Measurements from ENCODE around the gene ZNF736. TPM values are rescaled to one million over a fixed set of nuclear protein-coding genes. Genes with fewer than 3 reads are reported as not detected.
"Not testable (repeated sequence)": the region's sequence is repeated elsewhere in the genome, so short reads cannot be mapped to it uniquely, and the experiment has no call there.

ZNF736 gene
- polyA plus RNA-seq, 1 donor (not counting 4 experiments of a cell fraction or from before 2014, with no cell fraction given), result 8.2 TPM

- Histone ChIP-seq H3K79me2 (ENCODE audit: control insufficient read depth, insufficient read depth, low read length) (peaks cover 35% of the 10 kb centered on the region), H3K9me3 (ENCODE audit: control insufficient read depth, low read depth, low read length) (no peaks in the 10 kb centered on the region), H3K9ac (ENCODE audit: control insufficient read depth, extremely low read depth, insufficient read depth, low read length) (no peak overlapping the region), H3K27ac (ENCODE audit: control insufficient read depth, insufficient read depth, low read length) (no peak overlapping the region), H3K4me2 (ENCODE audit: control insufficient read depth, extremely low read depth, insufficient read depth, low read depth, low read length) (no peak overlapping the region), H3K4me1 (ENCODE audit: control insufficient read depth, extremely low read depth, insufficient read depth, low read length) (peaks cover 7% of the 10 kb centered on the region), H3K27me3 (ENCODE audit: control insufficient read depth, extremely low read depth, insufficient read depth, low read length) (no peaks in the 10 kb centered on the region), H2AFZ (ENCODE audit: control insufficient read depth, low read length) (no peak overlapping the region), H3K36me3 (ENCODE audit: control insufficient read depth in 2 of 2, extremely low read depth in 1 of 2, insufficient read depth in 2 of 2, low read length in 2 of 2) (no peaks in the 10 kb centered on the region), H3K4me3 (ENCODE audit: control insufficient read depth in 2 of 3, extremely low read depth in 1 of 3, insufficient read depth in 2 of 3, low read depth in 1 of 3, low read length in 3 of 3) (no peak overlapping the region), H3K9me1 (ENCODE audit: control insufficient read depth, extremely low read depth, insufficient read depth, low read length) (no peaks in the 10 kb centered on the region), H4K20me1 (ENCODE audit: control insufficient read depth, extremely low read depth, insufficient read depth, low read length) (no peaks in the 10 kb centered on the region)
- FAIRE-seq (no peak), DNase-seq (ENCODE audit: low read depth, low spot score) (no peak)
- dilution Hi-C loops (cut with MboI; ENCODE audit: extremely low pct_ligation_motif_present, low sequenced_read_pairs), result no loop called here
- TF ChIP-seq EZH2 (IDR thresholded peaks at IDR 0.05; ENCODE audit: low read length), result no peak
- TF ChIP-seq CTCF (optimal IDR thresholded peaks at IDR 0.05 in 1 of 3, IDR thresholded peaks at IDR 0.05 in 1 of 3, conservative IDR thresholded peaks at IDR 0.05 in 1 of 3; ENCODE audit: extremely low read depth in 1 of 3, insufficient read depth in 2 of 3, low read length in 3 of 3), result no peak
These were observed 935 bp upstream of the ZNF736 start for GRCh38 chr7:64312826-64313225.

- Histone ChIP-seq H3K27ac (ENCODE audit: control insufficient read depth, insufficient read depth, low read length) (peak overlapping the region; percentile 94), H3K9ac (ENCODE audit: control insufficient read depth, extremely low read depth, insufficient read depth, low read length) (peak overlapping the region; percentile 98), H3K27me3 (ENCODE audit: control insufficient read depth, extremely low read depth, insufficient read depth, low read length) (no peaks in the 10 kb centered on the region), H3K79me2 (ENCODE audit: control insufficient read depth, insufficient read depth, low read length) (peaks cover 42% of the 10 kb centered on the region), H3K9me3 (ENCODE audit: control insufficient read depth, low read depth, low read length) (no peaks in the 10 kb centered on the region), H3K36me3 (ENCODE audit: control insufficient read depth in 2 of 2, extremely low read depth in 1 of 2, insufficient read depth in 2 of 2, low read length in 2 of 2) (no peaks in the 10 kb centered on the region), H4K20me1 (ENCODE audit: control insufficient read depth, extremely low read depth, insufficient read depth, low read length) (no peaks in the 10 kb centered on the region), H3K9me1 (ENCODE audit: control insufficient read depth, extremely low read depth, insufficient read depth, low read length) (no peaks in the 10 kb centered on the region), H2AFZ (ENCODE audit: control insufficient read depth, low read length) (peak overlapping the region; percentile 100), H3K4me3 (ENCODE audit: control insufficient read depth in 2 of 3, extremely low read depth in 1 of 3, insufficient read depth in 2 of 3, low read depth in 1 of 3, low read length in 3 of 3) (peak overlapping the region; percentile 74 to 82 (median 80)), H3K4me2 (ENCODE audit: control insufficient read depth, extremely low read depth, insufficient read depth, low read depth, low read length) (peak overlapping the region; percentile 85), H3K4me1 (ENCODE audit: control insufficient read depth, extremely low read depth, insufficient read depth, low read length) (peaks cover 6% of the 10 kb centered on the region)
- dilution Hi-C loops (cut with MboI; ENCODE audit: extremely low pct_ligation_motif_present, low sequenced_read_pairs), result no loop called here
- DNase-seq (ENCODE audit: low read depth, low spot score) (no peak), FAIRE-seq (no peak)
- TF ChIP-seq CTCF (optimal IDR thresholded peaks at IDR 0.05 in 1 of 3, IDR thresholded peaks at IDR 0.05 in 1 of 3, conservative IDR thresholded peaks at IDR 0.05 in 1 of 3; ENCODE audit: extremely low read depth in 1 of 3, insufficient read depth in 2 of 3, low read length in 3 of 3) (no peak), EZH2 (IDR thresholded peaks at IDR 0.05; ENCODE audit: low read length) (no peak)
These were observed 805 bp downstream of the ZNF736 start for GRCh38 chr7:64314566-64314965.

- H3K4me3 ChIP-seq (ENCODE audit: control insufficient read depth in 2 of 3, extremely low read depth in 1 of 3, insufficient read depth in 2 of 3, low read depth in 1 of 3, low read length in 3 of 3); H3K9me1 ChIP-seq (ENCODE audit: control insufficient read depth, extremely low read depth, insufficient read depth, low read length); FAIRE-seq; H3K9me3 ChIP-seq (ENCODE audit: control insufficient read depth, low read depth, low read length); H3K4me2 ChIP-seq (ENCODE audit: control insufficient read depth, extremely low read depth, insufficient read depth, low read depth, low read length); dilution Hi-C loops (cut with MboI; ENCODE audit: extremely low pct_ligation_motif_present, low sequenced_read_pairs); H3K36me3 ChIP-seq (ENCODE audit: control insufficient read depth in 2 of 2, extremely low read depth in 1 of 2, insufficient read depth in 2 of 2, low read length in 2 of 2); H4K20me1 ChIP-seq (ENCODE audit: control insufficient read depth, extremely low read depth, insufficient read depth, low read length); H3K4me1 ChIP-seq (ENCODE audit: control insufficient read depth, extremely low read depth, insufficient read depth, low read length); H2AFZ ChIP-seq (ENCODE audit: control insufficient read depth, low read length); DNase-seq (ENCODE audit: low read depth, low spot score); H3K27ac ChIP-seq (ENCODE audit: control insufficient read depth, insufficient read depth, low read length); H3K27me3 ChIP-seq (ENCODE audit: control insufficient read depth, extremely low read depth, insufficient read depth, low read length); H3K9ac ChIP-seq (ENCODE audit: control insufficient read depth, extremely low read depth, insufficient read depth, low read length): not testable (repeated sequence)
- peaks cover 47% of the 10 kb centered on the region for H3K79me2 ChIP-seq (ENCODE audit: control insufficient read depth, insufficient read depth, low read length)
These were observed 2.4 kb downstream of the ZNF736 start for GRCh38 chr7:64316031-64316742.
